Vagina (tissue), 2 donors: ENCODE data around the gene CACNA1C. TPM values are rescaled to one million over a fixed set of nuclear protein-coding genes. Genes with fewer than 3 reads are reported as not detected.
"Not testable (repeated sequence)": the region's sequence is repeated elsewhere in the genome, so short reads cannot be mapped to it uniquely, and the experiment has no call there.

Experiments used
- DNase-seq, 2 donors: peaks; one replicate each; pipeline ENCODE4 v3.0.0-alpha.2; 2017; ENCODE audit errors: extremely low spot score in 2 of 2
- H3K27ac ChIP-seq: fragments of 200-600 bp; sonication (generic); one replicate; pipeline ENCODE4 v1.5.1; 2019
- H3K27me3 ChIP-seq: fragments of 200-600 bp; sonication (generic); one replicate; pipeline ENCODE4 v1.5.1; 2019
- H3K36me3 ChIP-seq, 2 donors: fragments of 200-600 bp; sonication (generic); one replicate each; pipeline ENCODE4 v1.5.1; 2017 to 2019
- H3K4me1 ChIP-seq: fragments of 200-600 bp; sonication (generic); one replicate; pipeline ENCODE4 v1.5.1; 2019
- H3K4me3 ChIP-seq, 2 donors: fragments of 200-600 bp; sonication (generic); 1 replicate in 1 of 2; 2 replicates in 1 of 2; pipeline ENCODE4 v1.5.1; 2016 to 2019
- H3K9me3 ChIP-seq: fragments of 200-600 bp; sonication (generic); one replicate; pipeline ENCODE4 v1.5.1; 2019
- CTCF ChIP-seq, 3 experiments: fragments of 450-650 bp in 2 of 3; fragments of 200-600 bp in 1 of 3; sonication (generic) in 1 of 3; IDR thresholded peaks; one replicate each; pipeline ENCODE4 v1.5.1; 2017 to 2019; ENCODE audit warnings: antibody characterized with exemption in 3 of 3, mild to moderate bottlenecking in 2 of 3, moderate library complexity in 2 of 3
- POLR2A ChIP-seq, 2 donors: fragments of 450-650 bp; IDR thresholded peaks; one replicate each; pipeline ENCODE4 v1.6.1; 2017; ENCODE audit warnings: antibody characterized with exemption in 2 of 2, mild to moderate bottlenecking in 2 of 2, moderate library complexity in 2 of 2
- POLR2AphosphoS5 ChIP-seq, 2 donors: sonication (generic); formaldehyde crosslinking; IDR thresholded peaks; one replicate each; pipeline ENCODE4 v1.9.0; 2017; ENCODE audit warnings: antibody characterized with exemption in 2 of 2, mild to moderate bottlenecking in 2 of 2, low read depth in 1 of 2; ENCODE audit not compliant: insufficient read depth in 1 of 2
- intact Hi-C: fragments of 100-400 bp; cut with DNase I; formaldehyde crosslinking; loops from one replicate; pipeline ENCODE4 v1.15.1; 2023
- total RNA-seq: library from RNA; depleted of rRNA; stranded (reverse); fragments of >200 nt; gene quantifications from one replicate; pipeline ENCODE4 v1.2.3, GENCODE V29; 2016

Gene CACNA1C
- total RNA-seq, 1 donor from 2014 or later = 9.8 TPM

DNA sequence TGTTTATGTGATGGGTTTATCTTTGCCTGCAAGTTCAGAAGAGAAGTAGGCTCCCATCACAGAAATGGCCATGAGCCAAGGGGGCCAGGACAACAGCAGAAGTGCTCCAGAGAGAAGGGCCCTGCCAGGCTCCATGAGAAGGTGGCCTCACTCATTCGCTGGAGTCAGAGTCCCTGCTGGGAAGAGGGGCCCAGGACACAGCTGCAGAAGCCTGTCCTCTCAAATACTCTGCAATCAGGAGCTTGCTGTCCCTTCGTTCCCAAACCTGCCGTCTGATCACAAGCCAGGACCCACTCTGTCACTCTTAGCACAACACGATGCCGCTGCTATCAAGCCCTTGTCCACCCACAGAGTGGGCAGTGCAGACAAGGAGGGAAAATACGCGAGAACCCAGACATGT lies 435.8 kb downstream of the CACNA1C start:
- DNase-seq = no peak
- intact Hi-C loops = no loop called here
- no peak overlapping the region for H3K4me3 ChIP-seq
- H3K36me3 ChIP-seq = no peaks in the 10 kb centered on the region
- no peak overlapping the region for H3K27ac ChIP-seq
- H3K9me3 ChIP-seq = no peaks in the 10 kb centered on the region
- TF ChIP-seq CTCF (IDR thresholded peaks at IDR 0.05) (no peak), POLR2A (IDR thresholded peaks at IDR 0.05) (no peak), POLR2AphosphoS5 (IDR thresholded peaks at IDR 0.05; ENCODE audit: insufficient read depth in 1 of 2, low read depth in 1 of 2) (no peak)
- H3K4me1 ChIP-seq = no peaks in the 10 kb centered on the region
- no peaks in the 10 kb centered on the region for H3K27me3 ChIP-seq

GRCh38 chr12:2489275-2489674 lies 436.5 kb downstream of the CACNA1C start:
- H3K36me3 ChIP-seq = no peaks in the 10 kb centered on the region
- H3K4me3 ChIP-seq = no peak overlapping the region
- no peak overlapping the region for H3K27ac ChIP-seq
- H3K4me1 ChIP-seq = peaks cover 6% of the 10 kb centered on the region
- H3K9me3 ChIP-seq = no peaks in the 10 kb centered on the region
- TF ChIP-seq CTCF (IDR thresholded peaks at IDR 0.05) (no peak), POLR2AphosphoS5 (IDR thresholded peaks at IDR 0.05; ENCODE audit: insufficient read depth in 1 of 2, low read depth in 1 of 2) (no peak), POLR2A (IDR thresholded peaks at IDR 0.05) (no peak)
- no peaks in the 10 kb centered on the region for H3K27me3 ChIP-seq
- intact Hi-C loops = no loop called here
- no peak for DNase-seq

- Histone ChIP-seq H3K9me3 (no peaks in the 10 kb centered on the region), H3K27me3 (no peaks in the 10 kb centered on the region), H3K4me1 (peaks cover 7% of the 10 kb centered on the region), H3K36me3 (no peaks in the 10 kb centered on the region), H3K27ac (no peak overlapping the region), H3K4me3 (no peak overlapping the region)
- intact Hi-C loops = no loop called here
- TF ChIP-seq POLR2AphosphoS5 (IDR thresholded peaks at IDR 0.05; ENCODE audit: insufficient read depth in 1 of 2, low read depth in 1 of 2) (no peak), POLR2A (IDR thresholded peaks at IDR 0.05) (no peak), CTCF (IDR thresholded peaks at IDR 0.05) (no peak)
- no peak for DNase-seq
These were observed 438.0 kb downstream of the CACNA1C start for GRCh38 chr12:2490831-2491230.

GRCh38 chr12:2491349-2491748 lies 438.6 kb downstream of the CACNA1C start:
- H3K27ac ChIP-seq, H3K9me3 ChIP-seq, H3K27me3 ChIP-seq, H3K4me3 ChIP-seq, intact Hi-C loops, H3K4me1 ChIP-seq, DNase-seq, H3K36me3 ChIP-seq: not testable (repeated sequence)

DNA sequence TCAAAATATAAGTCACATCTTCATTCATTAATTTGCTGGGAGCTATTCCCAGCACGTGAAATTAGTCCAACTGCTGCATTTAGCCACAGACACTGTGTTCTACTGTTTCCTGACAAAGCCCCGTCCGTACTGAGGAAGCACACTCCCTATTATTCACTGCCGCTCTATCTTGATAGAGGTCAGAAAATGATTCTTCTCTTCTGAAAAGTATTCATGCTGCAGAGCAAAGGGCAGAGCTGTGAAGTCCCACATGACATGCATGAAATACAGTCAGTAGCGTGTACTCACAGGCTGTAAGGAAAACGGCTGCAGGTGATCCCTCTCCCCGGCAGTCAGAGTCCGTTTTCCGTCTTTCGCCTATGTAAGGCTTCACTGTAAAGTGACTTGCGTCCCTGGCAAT lies 439.4 kb downstream of the CACNA1C start:
- Histone ChIP-seq H3K4me1 (peaks cover 7% of the 10 kb centered on the region), H3K27me3 (no peaks in the 10 kb centered on the region), H3K27ac (no peak overlapping the region), H3K9me3 (no peaks in the 10 kb centered on the region), H3K4me3 (no peak overlapping the region), H3K36me3 (no peaks in the 10 kb centered on the region)
- intact Hi-C loops = no loop called here
- no peak for TF ChIP-seq POLR2A (IDR thresholded peaks at IDR 0.05)
- TF ChIP-seq CTCF (IDR thresholded peaks at IDR 0.05) = no peak
- TF ChIP-seq POLR2AphosphoS5 (IDR thresholded peaks at IDR 0.05; ENCODE audit: insufficient read depth in 1 of 2, low read depth in 1 of 2) = no peak
- no peak for DNase-seq

DNA sequence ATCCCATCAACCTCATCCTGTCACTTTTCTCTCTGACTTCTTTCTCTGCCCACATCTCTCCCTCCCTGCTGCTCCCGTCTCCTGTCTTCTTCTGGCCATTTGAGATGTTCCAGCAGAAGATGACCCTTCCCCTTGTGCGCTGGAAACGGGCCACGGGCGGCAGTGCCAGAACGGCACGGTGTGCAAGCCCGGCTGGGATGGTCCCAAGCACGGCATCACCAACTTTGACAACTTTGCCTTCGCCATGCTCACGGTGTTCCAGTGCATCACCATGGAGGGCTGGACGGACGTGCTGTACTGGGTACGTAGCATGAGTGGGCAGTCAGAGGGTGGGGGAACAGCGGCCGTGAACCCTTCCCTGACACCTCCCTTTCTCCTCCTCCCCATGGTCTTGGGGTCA lies 440.3 kb downstream of the CACNA1C start:
- no peaks in the 10 kb centered on the region for H3K27me3 ChIP-seq
- H3K4me3 ChIP-seq = no peak overlapping the region
- no peak for DNase-seq
- H3K9me3 ChIP-seq = no peaks in the 10 kb centered on the region
- no peak overlapping the region for H3K27ac ChIP-seq
- peaks cover 7% of the 10 kb centered on the region for H3K4me1 ChIP-seq
- no peak for TF ChIP-seq POLR2AphosphoS5 (IDR thresholded peaks at IDR 0.05; ENCODE audit: insufficient read depth in 1 of 2, low read depth in 1 of 2)
- TF ChIP-seq POLR2A (IDR thresholded peaks at IDR 0.05) = no peak
- TF ChIP-seq CTCF (IDR thresholded peaks at IDR 0.05) = no peak
- intact Hi-C loops = no loop called here
- H3K36me3 ChIP-seq = no peaks in the 10 kb centered on the region
